Astrocyte (in vitro differentiated cells and primary cell): ENCODE measurements around the gene NDOR1. TPM values are rescaled to one million over a fixed set of nuclear protein-coding genes. Genes with fewer than 3 reads are reported as not detected.

Source experiments
- DNase-seq: peaks from one replicate; pipeline ENCODE4 v3.0.0-alpha.2; 2010; ENCODE audit warnings: low read depth
- FAIRE-seq: peaks from 2 replicates; lab custom pipeline; 2011; peaks lifted over from hg19 to GRCh38; lab: Jason Lieb, UNC
- H2AFZ ChIP-seq: 2 replicates; pipeline ENCODE4 v1.6.0; 2012; ENCODE audit warnings: low read depth, low read length, inconsistent platforms
- H3K27ac ChIP-seq: 2 replicates; pipeline ENCODE4 v1.5.1; 2011; ENCODE audit warnings: low read depth, low read length, inconsistent platforms
- H3K27me3 ChIP-seq: 2 replicates; pipeline ENCODE4 v1.6.0; 2011; ENCODE audit warnings: low read length, inconsistent platforms; ENCODE audit not compliant: insufficient read depth
- H3K36me3 ChIP-seq: 2 replicates; pipeline ENCODE4 v1.5.1; 2011; ENCODE audit warnings: low read length, inconsistent platforms; ENCODE audit not compliant: insufficient read depth
- H3K4me1 ChIP-seq: 2 replicates; pipeline ENCODE4 v1.5.1; 2011; ENCODE audit warnings: low read length, inconsistent platforms; ENCODE audit not compliant: insufficient read depth
- H3K4me2 ChIP-seq: 2 replicates; pipeline ENCODE4 v1.6.0; 2012; ENCODE audit warnings: low read length, inconsistent platforms
- H3K4me3 ChIP-seq: 2 replicates; pipeline ENCODE4 v1.5.1; 2011; ENCODE audit warnings: low read depth, mild to moderate bottlenecking, low read length, inconsistent platforms; ENCODE audit not compliant: insufficient read depth
- H3K79me2 ChIP-seq: 2 replicates; pipeline ENCODE4 v1.6.0; 2012; ENCODE audit warnings: mild to moderate bottlenecking, low read length, inconsistent platforms; ENCODE audit not compliant: insufficient read depth
- H3K9ac ChIP-seq: 2 replicates; pipeline ENCODE4 v1.6.0; 2012; ENCODE audit warnings: mild to moderate bottlenecking, low read length, inconsistent platforms
- H3K9me3 ChIP-seq: 2 replicates; pipeline ENCODE4 v1.5.1; 2012; ENCODE audit warnings: low read depth, mild to moderate bottlenecking, low read length, inconsistent platforms; ENCODE audit not compliant: insufficient read depth
- H4K20me1 ChIP-seq: 2 replicates; pipeline ENCODE4 v1.6.0; 2012; ENCODE audit warnings: low read length, inconsistent platforms; ENCODE audit not compliant: insufficient read depth
- H3K27ac Mint-ChIP-seq: one replicate; pipeline ENCODE4 v1.8.0; 2021; ENCODE audit warnings: mild to moderate bottlenecking, mixed read lengths; ENCODE audit not compliant: unreplicated experiment
- H3K27me3 Mint-ChIP-seq: one replicate; pipeline ENCODE4 v1.8.0; 2021; ENCODE audit warnings: low read depth, mixed read lengths; ENCODE audit not compliant: unreplicated experiment
- H3K36me3 Mint-ChIP-seq: one replicate; pipeline ENCODE4 v1.8.0; 2021; ENCODE audit warnings: low read depth, mixed read lengths; ENCODE audit not compliant: unreplicated experiment
- H3K4me1 Mint-ChIP-seq: one replicate; pipeline ENCODE4 v1.8.0; 2021; ENCODE audit warnings: low read depth, mixed read lengths; ENCODE audit not compliant: unreplicated experiment
- H3K4me3 Mint-ChIP-seq: one replicate; pipeline ENCODE4 v1.8.0; 2021; ENCODE audit warnings: mild to moderate bottlenecking, moderate library complexity, mixed read lengths; ENCODE audit not compliant: unreplicated experiment
- H3K9me3 Mint-ChIP-seq: one replicate; pipeline ENCODE4 v1.8.0; 2021; ENCODE audit warnings: mild to moderate bottlenecking, mixed read lengths; ENCODE audit not compliant: unreplicated experiment
- EZH2 ChIP-seq: IDR thresholded peaks from 2 replicates; pipeline ENCODE4 v1.6.1; 2012; ENCODE audit warnings: mild to moderate bottlenecking, low read length, inconsistent platforms; ENCODE audit not compliant: insufficient read depth
- total RNA-seq: library from RNA; stranded (reverse); gene quantifications from 2 replicates; pipeline ENCODE4 v1.2.1, GENCODE V29; 2021
- TF ChIP-seq, protein P1 (sequence below): IDR thresholded peaks from 2 replicates; pipeline ENCODE4 v1.5.1; 2011; ENCODE audit warnings: low read depth, mild to moderate bottlenecking, inconsistent platforms, low read length, moderate library complexity; ENCODE audit not compliant: insufficient read depth

Gene NDOR1
- total RNA-seq, 1 donor from 2014 or later: 14.5 TPM

DNA sequence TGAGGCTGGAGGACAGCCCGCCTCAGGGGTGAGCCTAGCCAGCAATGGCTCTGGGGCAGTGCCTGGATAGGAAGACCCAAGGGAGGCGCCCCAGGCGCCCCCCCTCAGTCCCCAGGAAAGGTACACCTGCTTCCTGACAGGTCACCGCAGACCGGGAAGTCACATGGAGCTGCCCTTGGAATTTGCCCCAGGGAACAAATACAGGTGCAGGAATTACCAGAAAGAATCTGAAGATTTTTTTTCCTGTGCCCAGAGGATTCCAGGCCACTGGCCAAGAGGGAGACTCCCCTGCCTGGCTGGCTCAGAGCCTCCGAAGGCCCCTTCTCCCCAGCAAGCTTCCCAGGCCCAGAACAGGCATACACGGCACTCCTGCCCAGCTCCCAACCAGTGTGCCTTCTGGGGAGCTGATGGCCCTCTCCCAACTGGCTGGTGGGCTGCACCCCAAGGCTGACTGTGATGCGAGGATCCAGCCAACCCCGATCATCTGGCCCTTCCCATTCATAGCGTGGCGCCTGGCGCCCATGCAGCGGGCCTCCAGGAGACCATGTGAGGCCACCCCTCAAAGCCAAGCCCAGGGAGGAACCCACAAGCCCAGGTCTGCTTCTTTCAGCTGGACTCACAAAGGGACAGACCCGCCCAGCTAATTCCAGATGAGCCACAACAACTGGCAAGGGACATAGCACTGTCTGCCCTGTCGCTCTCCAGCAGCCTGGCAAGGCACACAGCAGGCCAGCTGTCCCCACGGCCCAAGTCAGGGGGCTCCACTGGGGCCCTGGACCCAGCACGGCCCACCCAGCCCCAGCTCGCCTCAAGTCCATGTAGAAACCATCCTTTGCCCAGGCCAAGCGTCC lies 7.2 kb upstream of the NDOR1 start:
- Histone ChIP-seq H3K9ac (peak overlapping the region; percentile 6), H3K4me1 (peaks cover 18% of the 10 kb centered on the region), H3K79me2 (peaks cover 59% of the 10 kb centered on the region), H2AFZ (no peak overlapping the region), H3K9me3 (no peaks in the 10 kb centered on the region), H3K36me3 (no peaks in the 10 kb centered on the region), H3K27me3 (no peaks in the 10 kb centered on the region), H3K4me2 (peak overlapping the region; percentile 89), H4K20me1 (peaks cover 59% of the 10 kb centered on the region), H3K27ac (no peak overlapping the region), H3K4me3 (peak overlapping the region; percentile 10)
- TF ChIP-seq EZH2: no peak
- TF ChIP-seq, protein P1, sequence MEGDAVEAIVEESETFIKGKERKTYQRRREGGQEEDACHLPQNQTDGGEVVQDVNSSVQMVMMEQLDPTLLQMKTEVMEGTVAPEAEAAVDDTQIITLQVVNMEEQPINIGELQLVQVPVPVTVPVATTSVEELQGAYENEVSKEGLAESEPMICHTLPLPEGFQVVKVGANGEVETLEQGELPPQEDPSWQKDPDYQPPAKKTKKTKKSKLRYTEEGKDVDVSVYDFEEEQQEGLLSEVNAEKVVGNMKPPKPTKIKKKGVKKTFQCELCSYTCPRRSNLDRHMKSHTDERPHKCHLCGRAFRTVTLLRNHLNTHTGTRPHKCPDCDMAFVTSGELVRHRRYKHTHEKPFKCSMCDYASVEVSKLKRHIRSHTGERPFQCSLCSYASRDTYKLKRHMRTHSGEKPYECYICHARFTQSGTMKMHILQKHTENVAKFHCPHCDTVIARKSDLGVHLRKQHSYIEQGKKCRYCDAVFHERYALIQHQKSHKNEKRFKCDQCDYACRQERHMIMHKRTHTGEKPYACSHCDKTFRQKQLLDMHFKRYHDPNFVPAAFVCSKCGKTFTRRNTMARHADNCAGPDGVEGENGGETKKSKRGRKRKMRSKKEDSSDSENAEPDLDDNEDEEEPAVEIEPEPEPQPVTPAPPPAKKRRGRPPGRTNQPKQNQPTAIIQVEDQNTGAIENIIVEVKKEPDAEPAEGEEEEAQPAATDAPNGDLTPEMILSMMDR: no peak
- no peak overlapping the region for H3K27ac Mint-ChIP-seq
- no peak for FAIRE-seq
- no peaks in the 10 kb centered on the region for H3K9me3 Mint-ChIP-seq
- H3K36me3 Mint-ChIP-seq: no peaks in the 10 kb centered on the region
- no peaks in the 10 kb centered on the region for H3K27me3 Mint-ChIP-seq
- H3K4me3 Mint-ChIP-seq: peak overlapping the region; percentile 71
- DNase-seq: no peak
- H3K4me1 Mint-ChIP-seq: peaks cover 12% of the 10 kb centered on the region

DNA sequence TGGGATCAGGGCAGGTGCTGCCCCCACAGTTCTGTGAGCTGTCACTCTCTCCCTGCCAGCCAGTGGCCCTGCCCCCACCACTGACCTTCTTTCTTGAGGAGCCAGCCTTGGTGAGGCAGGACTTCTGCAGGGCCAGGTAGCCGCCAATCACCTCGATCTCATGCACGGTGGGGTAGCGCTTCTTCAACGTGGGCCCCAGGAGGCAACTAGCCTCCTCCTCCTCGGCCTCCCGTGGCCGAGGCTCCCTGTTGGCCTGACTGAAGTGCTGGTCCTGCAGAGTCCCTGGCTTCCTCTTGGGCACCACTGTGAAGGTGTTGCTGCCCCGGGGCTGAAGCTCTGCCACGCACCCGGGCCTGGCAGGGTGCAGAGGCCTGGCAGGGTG lies 6.6 kb upstream of the NDOR1 start:
- peaks cover 55% of the 10 kb centered on the region for H4K20me1 ChIP-seq
- Mint-ChIP-seq H3K4me3 (no peak overlapping the region), H3K27me3 (no peaks in the 10 kb centered on the region), H3K9me3 (no peaks in the 10 kb centered on the region), H3K36me3 (no peaks in the 10 kb centered on the region), H3K27ac (no peak overlapping the region), H3K4me1 (peaks cover 10% of the 10 kb centered on the region)
- peaks cover 18% of the 10 kb centered on the region for H3K4me1 ChIP-seq
- H3K9me3 ChIP-seq: no peaks in the 10 kb centered on the region
- FAIRE-seq (no peak), DNase-seq (no peak)
- no peak overlapping the region for H2AFZ ChIP-seq
- peak overlapping the region; percentile 52 for H3K9ac ChIP-seq
- peak overlapping the region; percentile 89 for H3K4me2 ChIP-seq
- TF ChIP-seq, protein P1: no peak
- no peak for TF ChIP-seq EZH2
- no peaks in the 10 kb centered on the region for H3K27me3 ChIP-seq
- peaks cover 64% of the 10 kb centered on the region for H3K79me2 ChIP-seq
- H3K27ac ChIP-seq: no peak overlapping the region
- H3K4me3 ChIP-seq: peak overlapping the region; percentile 48
- no peaks in the 10 kb centered on the region for H3K36me3 ChIP-seq

DNA sequence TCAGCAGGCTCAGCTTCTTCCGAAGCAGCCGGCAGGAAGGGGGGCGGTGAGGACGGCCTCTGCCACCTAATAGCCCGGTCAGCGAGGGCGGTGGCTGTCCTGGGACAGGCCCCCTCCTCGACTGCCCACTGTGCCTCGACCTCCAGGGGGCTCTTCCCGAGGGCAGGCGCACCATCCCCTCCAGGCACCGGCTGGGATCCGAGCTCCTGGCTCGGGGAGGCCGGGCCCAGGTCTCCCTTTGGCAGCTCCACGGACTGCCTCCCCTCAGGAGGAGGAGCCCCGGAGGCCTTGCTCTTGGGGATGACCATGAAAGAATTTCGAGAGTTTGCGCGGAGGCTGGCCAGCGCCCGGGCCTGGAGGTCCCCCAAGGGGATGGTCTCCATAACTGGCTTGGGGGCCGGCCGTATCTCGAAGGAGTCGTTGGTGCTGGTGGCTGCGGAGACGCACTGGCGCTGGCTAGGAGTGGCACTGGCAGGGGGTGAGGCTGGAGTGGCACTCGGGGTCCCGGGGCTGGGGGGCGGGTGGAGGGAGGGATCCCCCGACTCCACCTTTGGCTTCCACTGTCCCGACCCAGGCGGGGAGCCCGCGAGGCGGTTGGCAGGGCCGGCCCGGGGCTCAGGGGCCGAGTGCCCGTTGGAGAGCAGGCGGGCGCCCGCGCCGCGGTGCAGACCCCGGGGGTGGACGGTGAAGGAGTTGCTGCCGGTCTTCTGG lies 5.9 kb upstream of the NDOR1 start:
- Mint-ChIP-seq H3K27me3 (no peaks in the 10 kb centered on the region), H3K9me3 (no peaks in the 10 kb centered on the region), H3K4me3 (peak overlapping the region; percentile 85), H3K27ac (no peak overlapping the region), H3K36me3 (no peaks in the 10 kb centered on the region), H3K4me1 (peaks cover 14% of the 10 kb centered on the region)
- Histone ChIP-seq H4K20me1 (peaks cover 55% of the 10 kb centered on the region), H3K79me2 (peaks cover 65% of the 10 kb centered on the region), H3K36me3 (no peaks in the 10 kb centered on the region), H3K4me3 (peak overlapping the region; percentile 48), H3K4me1 (peaks cover 25% of the 10 kb centered on the region), H3K9me3 (no peaks in the 10 kb centered on the region), H2AFZ (no peak overlapping the region), H3K27me3 (no peaks in the 10 kb centered on the region), H3K4me2 (peak overlapping the region; percentile 89), H3K9ac (peak overlapping the region; percentile 52), H3K27ac (no peak overlapping the region)
- FAIRE-seq (no peak), DNase-seq (no peak)
- TF ChIP-seq, protein P1: no peak
- no peak for TF ChIP-seq EZH2
